ENCODE measurements around the gene RPTOR.

Gene RPTOR

GRCh38 chr17:80753685-80754345 lies 209.2 kb downstream of the RPTOR start:
- TF ChIP-seq BCL11B (tag by site-specific recombination; IDR thresholded peaks at IDR 0.05; ENCODE audit: low read depth) = no peak
- Histone ChIP-seq H3K27ac (ENCODE audit: extremely low read depth, low read depth, low read length) (no peak overlapping the region), H3K9me3 (ENCODE audit: control insufficient read depth, insufficient read depth, low read depth, low read length) (no peaks in the 10 kb centered on the region), H3K36me3 (ENCODE audit: control insufficient read depth in 2 of 2, insufficient read depth in 1 of 2, low read length in 2 of 2) (peaks cover 0 to 37% of the 10 kb centered on the region in 2 experiments; a peak in 2 of 3 replicates), H3K4me3 (ENCODE audit: low read depth, low read length) (no peak overlapping the region), H3K4me1 (ENCODE audit: control insufficient read depth, insufficient read depth, low read length) (no peaks in the 10 kb centered on the region)
- ChIA-PET POLR2A (no interaction called here), CTCF (interaction anchor here (0.6 to 0.7 kb wide), 5 partner anchors 10 to 112 kb away, joined by 3 to 4 read pairs (median 3); no protein-coding TSS in a partner anchor)

GRCh38 chr17:80754846-80755245 lies 210.2 kb downstream of the RPTOR start:
- ChIA-PET POLR2A (no interaction called here), CTCF (interaction anchor here (0.6 kb wide), 3 partner anchors 38 to 104 kb away, joined by 3 read pairs; no protein-coding TSS in a partner anchor)
- no peaks in the 10 kb centered on the region for H3K4me1 ChIP-seq (ENCODE audit: control insufficient read depth, insufficient read depth, low read length)
- H3K36me3 ChIP-seq (ENCODE audit: control insufficient read depth in 2 of 2, insufficient read depth in 1 of 2, low read length in 2 of 2) = peaks cover 0 to 37% of the 10 kb centered on the region in 2 experiments; a peak in 2 of 3 replicates
- TF ChIP-seq ZNF621 (tag by site-specific recombination; IDR thresholded peaks at IDR 0.05) = no peak
- TF ChIP-seq ZNF239 (tag by site-specific recombination; IDR thresholded peaks at IDR 0.05) = no peak
- TF ChIP-seq ZNF610 (tag by site-specific recombination; IDR thresholded peaks at IDR 0.05; ENCODE audit: borderline replicate concordance) = no peak
- no peak for TF ChIP-seq ZNF155 (tag by site-specific recombination; IDR thresholded peaks at IDR 0.05)
- no peak for TF ChIP-seq REST (tag by site-specific recombination; IDR thresholded peaks at IDR 0.05)
- no peak for TF ChIP-seq ATF2 (tag by site-specific recombination; IDR thresholded peaks at IDR 0.05; ENCODE audit: low read depth)
- TF ChIP-seq ZSCAN18 (tag by site-specific recombination; IDR thresholded peaks at IDR 0.05) = no peak
- TF ChIP-seq ZNF777 (tag by site-specific recombination; IDR thresholded peaks at IDR 0.05; ENCODE audit: borderline replicate concordance) = no peak
- no peak for TF ChIP-seq ZBTB8A (tag by site-specific recombination; IDR thresholded peaks at IDR 0.05)
- no peak for TF ChIP-seq ZNF549 (tag by site-specific recombination; IDR thresholded peaks at IDR 0.05)
- TF ChIP-seq ZNF530 (tag by site-specific recombination; IDR thresholded peaks at IDR 0.05; ENCODE audit: low read depth) = no peak
- TF ChIP-seq YY2 (tag by site-specific recombination; IDR thresholded peaks at IDR 0.05) = no peak
- no peak for TF ChIP-seq ZBTB20 (tag by site-specific recombination; IDR thresholded peaks at IDR 0.05)
- no peak for TF ChIP-seq ZFHX2 (tag by site-specific recombination; conservative IDR thresholded peaks at IDR 0.05)
- no peak for TF ChIP-seq ZNF423 (tag by site-specific recombination; IDR thresholded peaks at IDR 0.05)
- TF ChIP-seq BCL11A (tag by site-specific recombination; IDR thresholded peaks at IDR 0.05; ENCODE audit: low read depth) = no peak
- no peak overlapping the region for H3K4me3 ChIP-seq (ENCODE audit: low read depth, low read length)
- H3K9me3 ChIP-seq (ENCODE audit: control insufficient read depth, insufficient read depth, low read depth, low read length) = no peaks in the 10 kb centered on the region
- no peak overlapping the region for H3K27ac ChIP-seq (ENCODE audit: extremely low read depth, low read depth, low read length)
